Measurements from ENCODE around the gene CLCN5. TPM values are rescaled to one million over a fixed set of nuclear protein-coding genes. Genes with fewer than 3 reads are reported as not detected.

The CLCN5 gene
- total and polyA plus RNA-seq, 8 donors, result 0.31 to 13.8 (median 1.6) TPM

DNA sequence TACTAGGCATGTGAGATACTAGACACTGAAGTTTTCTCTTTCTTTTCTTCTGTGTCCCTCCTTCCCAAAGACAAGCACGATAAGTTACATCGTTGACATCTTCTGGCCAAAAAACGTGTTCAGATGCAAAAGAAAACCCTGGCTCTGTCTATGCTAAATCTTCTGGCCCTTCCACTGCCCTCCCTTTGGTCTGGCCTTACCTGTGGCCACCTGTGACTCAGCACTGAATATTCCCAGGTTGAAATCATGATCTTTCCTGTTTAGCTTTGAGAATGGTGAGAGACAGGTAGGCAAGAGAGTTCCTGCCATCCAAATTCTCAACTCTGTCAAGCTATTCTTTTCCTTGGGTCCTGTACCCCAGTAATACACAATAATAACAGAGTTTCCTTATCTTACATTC, 12.3 kb downstream of the CLCN5 start:
- no peaks in the 10 kb centered on the region for H3K36me3 ChIP-seq
- DNase-seq, result no peak
- TF ChIP-seq, protein P1, sequence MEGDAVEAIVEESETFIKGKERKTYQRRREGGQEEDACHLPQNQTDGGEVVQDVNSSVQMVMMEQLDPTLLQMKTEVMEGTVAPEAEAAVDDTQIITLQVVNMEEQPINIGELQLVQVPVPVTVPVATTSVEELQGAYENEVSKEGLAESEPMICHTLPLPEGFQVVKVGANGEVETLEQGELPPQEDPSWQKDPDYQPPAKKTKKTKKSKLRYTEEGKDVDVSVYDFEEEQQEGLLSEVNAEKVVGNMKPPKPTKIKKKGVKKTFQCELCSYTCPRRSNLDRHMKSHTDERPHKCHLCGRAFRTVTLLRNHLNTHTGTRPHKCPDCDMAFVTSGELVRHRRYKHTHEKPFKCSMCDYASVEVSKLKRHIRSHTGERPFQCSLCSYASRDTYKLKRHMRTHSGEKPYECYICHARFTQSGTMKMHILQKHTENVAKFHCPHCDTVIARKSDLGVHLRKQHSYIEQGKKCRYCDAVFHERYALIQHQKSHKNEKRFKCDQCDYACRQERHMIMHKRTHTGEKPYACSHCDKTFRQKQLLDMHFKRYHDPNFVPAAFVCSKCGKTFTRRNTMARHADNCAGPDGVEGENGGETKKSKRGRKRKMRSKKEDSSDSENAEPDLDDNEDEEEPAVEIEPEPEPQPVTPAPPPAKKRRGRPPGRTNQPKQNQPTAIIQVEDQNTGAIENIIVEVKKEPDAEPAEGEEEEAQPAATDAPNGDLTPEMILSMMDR (IDR thresholded peaks at IDR 0.05), result no peak
- TF ChIP-seq POLR2A (IDR thresholded peaks at IDR 0.05) (no peak), POLR2AphosphoS5 (IDR thresholded peaks at IDR 0.05) (no peak), EP300 (IDR thresholded peaks at IDR 0.05) (no peak)
- no peak overlapping the region for H3K27ac ChIP-seq
- no peak overlapping the region for H3K4me3 ChIP-seq
- H3K4me1 ChIP-seq, result no peaks in the 10 kb centered on the region
- no peaks in the 10 kb centered on the region for H3K9me3 ChIP-seq
- H3K27me3 ChIP-seq, result no peaks in the 10 kb centered on the region
- intact Hi-C loops (cut with DNase I; ENCODE audit: low total_unique reads), result no loop called here
- WGBS, 5 donors, result 78 to 100% (median 86%) methylated on average over 3 of the region's 3 CpGs

DNA sequence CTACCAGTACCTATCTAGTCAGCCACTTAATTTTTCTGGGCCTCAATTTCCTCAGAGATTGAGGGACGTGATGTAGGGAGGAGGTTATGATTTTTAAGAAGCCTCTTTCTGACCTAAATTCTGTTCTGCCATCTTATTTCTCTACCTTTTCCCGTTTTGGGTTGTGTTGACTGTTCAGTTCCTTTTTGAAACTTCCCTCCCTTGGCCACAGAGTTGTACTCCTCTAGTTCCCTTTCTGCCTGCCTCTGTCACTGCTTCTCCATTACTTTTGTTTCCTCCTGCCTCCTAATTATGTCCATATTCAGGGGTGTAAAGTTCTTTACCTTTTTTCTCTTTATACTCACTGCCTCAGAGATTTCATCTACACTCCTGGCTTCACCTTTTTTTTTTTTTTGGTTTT, 25.4 kb downstream of the CLCN5 start:
- Histone ChIP-seq H3K27me3 (no peaks in the 10 kb centered on the region), H3K4me3 (no peak overlapping the region), H3K27ac (no peak overlapping the region), H3K36me3 (no peaks in the 10 kb centered on the region), H3K4me1 (no peaks in the 10 kb centered on the region), H3K9me3 (no peaks in the 10 kb centered on the region)
- WGBS, 5 donors, result 45 to 83% (median 74%) methylated on average over 2 of the region's 2 CpGs
- intact Hi-C loops (cut with DNase I; ENCODE audit: low total_unique reads), result no loop called here
- no peak for DNase-seq
- TF ChIP-seq EP300 (IDR thresholded peaks at IDR 0.05) (no peak), POLR2A (IDR thresholded peaks at IDR 0.05) (no peak), POLR2AphosphoS5 (IDR thresholded peaks at IDR 0.05) (no peak)
- TF ChIP-seq, protein P1 (IDR thresholded peaks at IDR 0.05), result no peak

DNA sequence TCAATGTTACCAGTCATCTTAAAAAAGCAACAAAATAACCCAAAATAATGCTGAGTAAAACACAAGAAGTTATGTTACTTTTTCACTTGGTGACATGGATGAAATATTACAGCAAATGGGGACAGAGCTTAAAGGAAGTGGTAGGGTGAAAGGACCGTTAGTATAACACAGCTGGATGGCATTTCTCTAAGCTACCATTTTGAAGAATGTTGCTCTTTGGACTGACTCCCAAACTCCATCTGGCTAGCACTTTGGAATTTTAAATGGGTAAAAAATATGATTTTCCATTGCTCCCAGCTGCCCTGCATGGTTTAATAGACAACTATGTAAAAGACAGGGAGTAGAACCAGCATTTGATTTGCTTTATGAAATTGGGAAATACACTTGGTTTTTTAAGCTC, 27.6 kb downstream of the CLCN5 start:
- Histone ChIP-seq H3K9me3 (no peaks in the 10 kb centered on the region), H3K27me3 (no peaks in the 10 kb centered on the region), H3K36me3 (no peaks in the 10 kb centered on the region), H3K27ac (no peak overlapping the region), H3K4me3 (no peak overlapping the region), H3K4me1 (no peaks in the 10 kb centered on the region)
- intact Hi-C loops (cut with DNase I; ENCODE audit: low total_unique reads), result no loop called here
- DNase-seq, result no peak
- 29 to 79% (median 48%) methylated on average over 1 of the region's 1 CpG for WGBS, 5 donors
- no peak for TF ChIP-seq POLR2A (IDR thresholded peaks at IDR 0.05)
- TF ChIP-seq EP300 (IDR thresholded peaks at IDR 0.05), result no peak
- TF ChIP-seq, protein P1 (IDR thresholded peaks at IDR 0.05), result no peak
- no peak for TF ChIP-seq POLR2AphosphoS5 (IDR thresholded peaks at IDR 0.05)

DNA sequence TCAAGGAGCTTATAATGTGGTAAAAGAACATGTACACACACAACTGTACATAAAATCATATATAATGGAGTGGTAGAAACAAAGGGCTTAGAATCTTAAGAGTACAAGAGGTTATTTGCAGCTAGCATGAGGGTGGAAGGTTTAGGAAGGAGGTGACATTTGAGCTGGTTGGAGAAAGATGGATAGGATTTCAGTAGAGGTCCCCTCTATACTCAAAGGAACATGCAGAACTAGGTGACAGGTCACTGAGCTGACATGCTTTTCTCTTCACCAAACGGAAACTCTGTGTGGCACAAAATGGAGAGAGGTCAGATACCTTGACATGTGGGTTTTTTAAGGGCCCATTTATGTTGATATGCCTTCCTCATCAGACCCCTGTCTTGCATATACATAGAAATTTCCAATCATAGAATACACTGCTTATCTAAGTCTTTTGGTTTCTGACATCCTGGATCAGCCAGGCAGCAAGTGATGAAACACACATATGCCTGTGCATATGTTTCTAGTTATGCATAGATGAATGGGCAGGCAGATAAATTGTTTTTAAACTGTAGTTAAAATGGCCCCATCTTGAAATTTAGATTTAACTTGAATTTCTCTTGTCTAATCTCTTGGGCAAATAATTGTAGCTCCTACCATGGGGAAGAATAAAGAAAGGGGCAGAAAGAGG, 29.3 kb downstream of the CLCN5 start:
- intact Hi-C loops (cut with DNase I; ENCODE audit: low total_unique reads), result no loop called here
- WGBS, 5 donors, result 29 to 84% (median 50%) methylated on average over 1 of the region's 1 CpG
- no peak overlapping the region for H3K4me3 ChIP-seq

More for the DNA sequence above, 29.3 kb downstream of the CLCN5 start:
- H3K36me3 ChIP-seq, result no peaks in the 10 kb centered on the region
- TF ChIP-seq POLR2A (IDR thresholded peaks at IDR 0.05) (no peak), POLR2AphosphoS5 (IDR thresholded peaks at IDR 0.05) (no peak), EP300 (IDR thresholded peaks at IDR 0.05) (no peak)
- TF ChIP-seq, protein P1 (IDR thresholded peaks at IDR 0.05), result no peak
- no peak for DNase-seq
- no peak overlapping the region for H3K27ac ChIP-seq
- H3K9me3 ChIP-seq, result no peaks in the 10 kb centered on the region
- H3K27me3 ChIP-seq, result no peaks in the 10 kb centered on the region
- H3K4me1 ChIP-seq, result no peaks in the 10 kb centered on the region
